Loucy (cell line): Measurements from ENCODE around the gene MINDY4.

Source experiments
- H2AFZ ChIP-seq: fragments of 200-600 bp; sonication (generic); 2 replicates; pipeline ENCODE4 v1.6.0; 2016; ENCODE audit warnings: antibody characterized with exemption, mild to moderate bottlenecking, low read length, moderate library complexity
- H3F3A ChIP-seq: fragments of 200-600 bp; 2 replicates; pipeline ENCODE4 v1.6.0; 2016; ENCODE audit warnings: antibody characterized with exemption, low read depth, mild to moderate bottlenecking
- H3K27me3 ChIP-seq: fragments of 200-600 bp; sonication (generic); 2 replicates; pipeline ENCODE4 v1.6.1; 2014; ENCODE audit warnings: low read length, mild to moderate bottlenecking; ENCODE audit not compliant: insufficient read depth, poor library complexity, severe bottlenecking
- H3K36me3 ChIP-seq: fragments of 200-600 bp; sonication (generic); 2 replicates; pipeline ENCODE4 v1.6.1; 2016; ENCODE audit warnings: low read length; ENCODE audit not compliant: insufficient read depth
- H3K4me1 ChIP-seq: fragments of 200-600 bp; sonication (generic); 2 replicates; pipeline ENCODE4 v1.5.1; 2014; ENCODE audit warnings: low read length, mild to moderate bottlenecking; ENCODE audit not compliant: insufficient read depth, poor library complexity, severe bottlenecking
- H3K4me2 ChIP-seq: fragments of 200-600 bp; sonication (generic); 2 replicates; pipeline ENCODE4 v1.6.0; 2014; ENCODE audit warnings: antibody characterized with exemption, low read length, low read depth, mild to moderate bottlenecking; ENCODE audit not compliant: poor library complexity, severe bottlenecking
- H3K4me3 ChIP-seq: fragments of 200-600 bp; sonication (generic); 2 replicates; pipeline ENCODE4 v1.5.1; 2014; ENCODE audit warnings: low read length, mild to moderate bottlenecking, mixed read lengths; ENCODE audit not compliant: poor library complexity, severe bottlenecking
- H3K79me2 ChIP-seq: fragments of 200-600 bp; sonication (generic); 2 replicates; pipeline ENCODE4 v1.6.1; 2014; ENCODE audit warnings: low read length; ENCODE audit not compliant: insufficient read depth
- H3K9ac ChIP-seq: fragments of 200-600 bp; sonication (generic); 2 replicates; pipeline ENCODE4 v1.6.0; 2014; ENCODE audit warnings: mild to moderate bottlenecking, low read depth, low read length, moderate library complexity; ENCODE audit not compliant: poor library complexity, severe bottlenecking
- H3K9me2 ChIP-seq: fragments of 200-600 bp; sonication (generic); replicated peaks from 2 replicates; pipeline ENCODE4 v1.6.1; 2016; ENCODE audit warnings: low read depth, low read length, mixed read lengths
- H3K9me3 ChIP-seq: fragments of 200-600 bp; sonication (generic); 2 replicates; pipeline ENCODE4 v1.6.1; 2014; ENCODE audit warnings: mild to moderate bottlenecking, antibody characterized with exemption, low read length, low read depth; ENCODE audit not compliant: insufficient read depth
- H4K20me1 ChIP-seq: fragments of 200-600 bp; sonication (generic); 2 replicates; pipeline ENCODE4 v1.6.0; 2014; ENCODE audit warnings: antibody characterized with exemption, low read length, mild to moderate bottlenecking; ENCODE audit not compliant: insufficient read depth, poor library complexity, severe bottlenecking
- CTCF ChIP-seq: fragments of 200-600 bp; sonication (generic); conservative IDR thresholded peaks from 2 replicates; pipeline ENCODE4 v1.5.1; 2014; ENCODE audit warnings: mild to moderate bottlenecking, antibody characterized with exemption, low read length
- EZH2phosphoT487 ChIP-seq: fragments of 200-600 bp; IDR thresholded peaks from 2 replicates; pipeline ENCODE4 v1.6.1; 2018; ENCODE audit warnings: antibody characterized with exemption, mild to moderate bottlenecking, moderate library complexity, borderline replicate concordance

The MINDY4 gene

GRCh38 chr7:30797176-30798040 is 26.2 kb downstream of the MINDY4 start:
- no peaks in the 10 kb centered on the region for H3F3A ChIP-seq
- no peaks in the 10 kb centered on the region for H3K9me3 ChIP-seq
- H3K4me3 ChIP-seq = no peak overlapping the region
- no peaks in the 10 kb centered on the region for H4K20me1 ChIP-seq
- peak overlapping the region; percentile 35 for H3K4me2 ChIP-seq
- no peak for TF ChIP-seq EZH2phosphoT487
- no peak for TF ChIP-seq CTCF
- no peaks in the 10 kb centered on the region for H3K27me3 ChIP-seq
- H3K36me3 ChIP-seq = no peaks in the 10 kb centered on the region
- H3K9me2 ChIP-seq = no peaks in the 10 kb centered on the region
- H3K79me2 ChIP-seq = no peaks in the 10 kb centered on the region
- H3K9ac ChIP-seq = no peak overlapping the region
- H2AFZ ChIP-seq = no peak overlapping the region; the same call in 1 of the 2 replicates
- peaks cover 23% of the 10 kb centered on the region for H3K4me1 ChIP-seq

GRCh38 chr7:30799206-30799975 is 28.2 kb downstream of the MINDY4 start:
- Histone ChIP-seq H3K79me2 (no peaks in the 10 kb centered on the region), H3K36me3 (no peaks in the 10 kb centered on the region), H3F3A (no peaks in the 10 kb centered on the region), H3K27me3 (no peaks in the 10 kb centered on the region), H3K9me3 (no peaks in the 10 kb centered on the region), H3K9me2 (no peaks in the 10 kb centered on the region), H3K4me2 (no peak overlapping the region), H3K4me1 (peaks cover 23% of the 10 kb centered on the region), H4K20me1 (no peaks in the 10 kb centered on the region), H3K9ac (no peak overlapping the region), H2AFZ (no peak overlapping the region), H3K4me3 (no peak overlapping the region)
- TF ChIP-seq EZH2phosphoT487 (no peak), CTCF (no peak)

GRCh38 chr7:30799976-30800661 is 28.9 kb downstream of the MINDY4 start:
- Histone ChIP-seq H3K79me2 (no peaks in the 10 kb centered on the region), H3K9me3 (no peaks in the 10 kb centered on the region), H3K4me1 (peaks cover 23% of the 10 kb centered on the region), H3F3A (no peaks in the 10 kb centered on the region), H2AFZ (no peak overlapping the region), H4K20me1 (no peaks in the 10 kb centered on the region), H3K27me3 (no peaks in the 10 kb centered on the region), H3K4me2 (no peak overlapping the region), H3K36me3 (no peaks in the 10 kb centered on the region), H3K9ac (no peak overlapping the region), H3K4me3 (no peak overlapping the region), H3K9me2 (no peaks in the 10 kb centered on the region)
- TF ChIP-seq CTCF (no peak), EZH2phosphoT487 (no peak)
